ENCODE measurements around the gene PMFBP1. TPM values are rescaled to one million over a fixed set of nuclear protein-coding genes. Genes with fewer than 3 reads are reported as not detected.
A peak's percentile ranks its signal among the peaks of the same experiment; 100 is the strongest.

PMFBP1 gene
- total RNA-seq, 4 donors from 2014 or later, result 1.2 to 1.4 TPM; not detected in 2

- H3K9me3 ChIP-seq, result no peaks in the 10 kb centered on the region
- no peak for DNase-seq
- no peak overlapping the region for H3K27ac ChIP-seq
- no peaks in the 10 kb centered on the region for H3K27me3 ChIP-seq
- intact Hi-C loops (cut with DNase I; ENCODE audit: low total_unique reads), result no loop called here
- no peaks in the 10 kb centered on the region for H3K36me3 ChIP-seq
- TF ChIP-seq POLR2A (IDR thresholded peaks at IDR 0.05), result no peak
- TF ChIP-seq CTCF (IDR thresholded peaks at IDR 0.05), result no peak
- no peaks in the 10 kb centered on the region for H3K4me1 ChIP-seq
- no peak overlapping the region for H3K4me3 ChIP-seq
Observed at GRCh38 chr16:72128701-72129100, 43.3 kb downstream of the PMFBP1 start.

GRCh38 chr16:72126429-72126765 lies 45.6 kb downstream of the PMFBP1 start:
- H3K4me3 ChIP-seq, result no peak overlapping the region
- intact Hi-C loops (cut with DNase I; ENCODE audit: low total_unique reads), result no loop called here
- TF ChIP-seq POLR2A (IDR thresholded peaks at IDR 0.05), result no peak
- no peak for TF ChIP-seq CTCF (IDR thresholded peaks at IDR 0.05)
- no peak overlapping the region for H3K27ac ChIP-seq
- H3K4me1 ChIP-seq, result no peaks in the 10 kb centered on the region
- no peaks in the 10 kb centered on the region for H3K36me3 ChIP-seq
- H3K27me3 ChIP-seq, result no peaks in the 10 kb centered on the region
- DNase-seq, result no peak
- no peaks in the 10 kb centered on the region for H3K9me3 ChIP-seq

GRCh38 chr16:72125635-72126428 lies 46.1 kb downstream of the PMFBP1 start:
- H3K4me3 ChIP-seq, result no peak overlapping the region
- DNase-seq, result no peak
- intact Hi-C loops (cut with DNase I; ENCODE audit: low total_unique reads), result no loop called here
- TF ChIP-seq CTCF (IDR thresholded peaks at IDR 0.05), result no peak
- TF ChIP-seq POLR2A (IDR thresholded peaks at IDR 0.05), result no peak
- no peaks in the 10 kb centered on the region for H3K4me1 ChIP-seq
- H3K9me3 ChIP-seq, result no peaks in the 10 kb centered on the region
- no peaks in the 10 kb centered on the region for H3K27me3 ChIP-seq
- no peak overlapping the region for H3K27ac ChIP-seq
- no peaks in the 10 kb centered on the region for H3K36me3 ChIP-seq

- Histone ChIP-seq H3K27me3 (no peaks in the 10 kb centered on the region), H3K27ac (no peak overlapping the region), H3K4me3 (no peak overlapping the region), H3K9me3 (no peaks in the 10 kb centered on the region), H3K4me1 (no peaks in the 10 kb centered on the region), H3K36me3 (no peaks in the 10 kb centered on the region)
- TF ChIP-seq CTCF (IDR thresholded peaks at IDR 0.05), result peak; percentile 45 to 65 (median 60)
- no peak for TF ChIP-seq POLR2A (IDR thresholded peaks at IDR 0.05)
- DNase-seq, result peak; percentile 32 to 51
- intact Hi-C loops (cut with DNase I; ENCODE audit: low total_unique reads), result no loop called here
Observed at GRCh38 chr16:72124761-72125634, 47.0 kb downstream of the PMFBP1 start.

GRCh38 chr16:72124148-72124547 lies 47.8 kb downstream of the PMFBP1 start:
- H3K9me3 ChIP-seq, result no peaks in the 10 kb centered on the region
- no peaks in the 10 kb centered on the region for H3K36me3 ChIP-seq
- TF ChIP-seq CTCF (IDR thresholded peaks at IDR 0.05) (no peak), POLR2A (IDR thresholded peaks at IDR 0.05) (no peak)
- no peaks in the 10 kb centered on the region for H3K4me1 ChIP-seq
- H3K4me3 ChIP-seq, result no peak overlapping the region
- intact Hi-C loops (cut with DNase I; ENCODE audit: low total_unique reads), result no loop called here
- no peak for DNase-seq
- no peaks in the 10 kb centered on the region for H3K27me3 ChIP-seq
- H3K27ac ChIP-seq, result no peak overlapping the region

All from uterus (tissue), 4 donors.